DOHH2 (cell line): ENCODE measurements around the gene SOX1.

ENCODE experiments used
- H3F3A ChIP-seq: fragments of 200-600 bp; sonication (generic), shearing (Covaris generic); 2 replicates; pipeline ENCODE4 v1.6.0; 2016; ENCODE audit warnings: antibody characterized with exemption, mild to moderate bottlenecking; ENCODE audit not compliant: control insufficient read depth, insufficient read depth
- H3K27ac ChIP-seq: fragments of 200-600 bp; sonication (generic); 2 replicates; pipeline ENCODE4 v1.5.1; 2014; ENCODE audit warnings: low read depth, mild to moderate bottlenecking, low read length, moderate library complexity
- H3K27me3 ChIP-seq: fragments of 200-600 bp; sonication (generic); 2 replicates; pipeline ENCODE4 v1.6.1; 2014; ENCODE audit warnings: mild to moderate bottlenecking, low read length, mixed read lengths; ENCODE audit not compliant: control insufficient read depth
- H3K36me3 ChIP-seq: fragments of 200-600 bp; sonication (generic); 2 replicates; pipeline ENCODE4 v1.6.1; 2014; ENCODE audit warnings: mild to moderate bottlenecking, low read length, moderate library complexity, mixed read lengths; ENCODE audit not compliant: control insufficient read depth
- H3K4me1 ChIP-seq: fragments of 200-600 bp; sonication (generic); 2 replicates; pipeline ENCODE4 v1.6.1; 2014; ENCODE audit warnings: mild to moderate bottlenecking, low read length, mixed read lengths; ENCODE audit not compliant: control insufficient read depth
- H3K4me2 ChIP-seq: fragments of 200-600 bp; sonication (generic); 2 replicates; pipeline ENCODE4 v1.6.0; 2014; ENCODE audit warnings: mild to moderate bottlenecking, low read length, moderate library complexity
- H3K4me3 ChIP-seq: fragments of 200-600 bp; sonication (generic); 2 replicates; pipeline ENCODE4 v1.5.1; 2014; ENCODE audit warnings: mild to moderate bottlenecking, low read length, mixed read lengths
- H3K79me2 ChIP-seq: fragments of 200-600 bp; sonication (generic); 2 replicates; pipeline ENCODE4 v1.6.1; 2014; ENCODE audit warnings: mild to moderate bottlenecking, low read length, mixed read lengths; ENCODE audit not compliant: control insufficient read depth
- H3K9me2 ChIP-seq: fragments of 200-600 bp; sonication (generic); replicated peaks from 2 replicates; pipeline ENCODE4 v1.6.1; 2014; ENCODE audit warnings: mild to moderate bottlenecking, low read length, mixed read lengths; ENCODE audit not compliant: control insufficient read depth
- H3K9me3 ChIP-seq: fragments of 200-600 bp; sonication (generic); 2 replicates; pipeline ENCODE4 v1.6.1; 2014; ENCODE audit warnings: antibody characterized with exemption, low read length, mixed read lengths; ENCODE audit not compliant: control insufficient read depth, insufficient read depth
- H4K20me1 ChIP-seq: fragments of 200-600 bp; sonication (generic); 2 replicates; pipeline ENCODE4 v1.6.0; 2014; ENCODE audit warnings: low read depth, mild to moderate bottlenecking, antibody characterized with exemption, low read length, moderate library complexity; ENCODE audit not compliant: control insufficient read depth, insufficient read depth
- CTCF ChIP-seq: fragments of 200-600 bp; sonication (generic); IDR thresholded peaks from one replicate; pipeline ENCODE4 v1.5.1; 2014; ENCODE audit warnings: antibody characterized with exemption, mild to moderate bottlenecking, low read depth, low read length; ENCODE audit not compliant: poor library complexity, severe bottlenecking
- EZH2phosphoT487 ChIP-seq: fragments of 200-600 bp; sonication (generic); IDR thresholded peaks from 2 replicates; pipeline ENCODE4 v1.6.1; 2017; ENCODE audit warnings: borderline replicate concordance, mild to moderate bottlenecking, antibody characterized with exemption, low read length, moderate library complexity, mixed read lengths

SOX1 gene

GRCh38 chr13:112067116-112067741, at the start of gene SOX1:
TSS of gene SOX1 (plus strand) at chr13:112067149. CDS start at chr13:112067659, 510 bp downstream.
- H4K20me1 ChIP-seq = no peaks in the 10 kb centered on the region
- no peak within 1 kb of the TSS for H3K4me3 ChIP-seq
- no peak within 1 kb of the TSS for H3K27ac ChIP-seq
- H3K4me1 ChIP-seq = no peaks in the 10 kb centered on the region
- H3K9me3 ChIP-seq = no peaks in the 10 kb centered on the region; the same call in 1 of the 2 replicates
- no peak within 1 kb of the TSS for H3K4me2 ChIP-seq
- no peaks in the 10 kb centered on the region for H3K36me3 ChIP-seq
- no peaks in the 10 kb centered on the region for H3K27me3 ChIP-seq
- no peaks in the 10 kb centered on the region for H3K79me2 ChIP-seq
- no peaks in the 10 kb centered on the region for H3K9me2 ChIP-seq
- no peaks in the 10 kb centered on the region for H3F3A ChIP-seq
- no peak for TF ChIP-seq CTCF
- TF ChIP-seq EZH2phosphoT487 = no peak

- Histone ChIP-seq H4K20me1 (no peaks in the 10 kb centered on the region), H3K27me3 (no peaks in the 10 kb centered on the region), H3K36me3 (no peaks in the 10 kb centered on the region), H3K9me3 (peaks cover 11% of the 10 kb centered on the region; the same call in 1 of the 2 replicates), H3K4me2 (no peak overlapping the region), H3K4me1 (no peaks in the 10 kb centered on the region), H3F3A (no peaks in the 10 kb centered on the region), H3K4me3 (no peak overlapping the region), H3K79me2 (no peaks in the 10 kb centered on the region), H3K9me2 (no peaks in the 10 kb centered on the region), H3K27ac (no peak overlapping the region)
- TF ChIP-seq CTCF (no peak), EZH2phosphoT487 (no peak)
Observed at GRCh38 chr13:112024577-112024976, 42.4 kb upstream of the SOX1 start.

- Histone ChIP-seq H3K36me3 (no peaks in the 10 kb centered on the region), H3K27ac (no peak overlapping the region), H4K20me1 (no peaks in the 10 kb centered on the region), H3K27me3 (no peaks in the 10 kb centered on the region), H3K4me1 (no peaks in the 10 kb centered on the region), H3K4me2 (no peak overlapping the region), H3K79me2 (no peaks in the 10 kb centered on the region), H3K9me3 (peaks cover 11% of the 10 kb centered on the region; the same call in 1 of the 2 replicates), H3K9me2 (no peaks in the 10 kb centered on the region), H3K4me3 (no peak overlapping the region), H3F3A (no peaks in the 10 kb centered on the region)
- TF ChIP-seq EZH2phosphoT487 = no peak
- TF ChIP-seq CTCF = no peak
Observed at GRCh38 chr13:112027250-112027649, 39.7 kb upstream of the SOX1 start.
